ENCODE results near the gene LRCH3.

LRCH3 gene

DNA sequence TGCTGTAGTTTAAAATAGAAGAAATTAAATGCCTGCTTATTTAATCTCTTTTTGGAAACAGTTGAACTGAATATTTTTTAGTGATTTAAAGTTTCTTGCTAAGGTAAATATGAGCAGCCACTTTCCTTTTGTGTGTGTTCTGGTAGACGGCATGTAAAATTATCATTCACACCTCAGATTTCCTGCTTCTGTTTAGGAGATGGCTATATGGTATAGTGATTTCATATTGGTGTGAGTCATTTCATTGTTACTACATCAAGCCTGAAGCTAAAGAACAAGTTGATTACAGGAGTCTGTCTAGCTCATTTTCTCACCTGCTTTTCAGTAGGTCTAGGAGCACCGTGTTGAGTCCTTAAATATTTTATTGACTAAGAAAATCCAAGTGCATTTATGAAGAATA, 2.2 kb downstream of the LRCH3 start:
- DNase-seq, result peak; percentile 47

DNA sequence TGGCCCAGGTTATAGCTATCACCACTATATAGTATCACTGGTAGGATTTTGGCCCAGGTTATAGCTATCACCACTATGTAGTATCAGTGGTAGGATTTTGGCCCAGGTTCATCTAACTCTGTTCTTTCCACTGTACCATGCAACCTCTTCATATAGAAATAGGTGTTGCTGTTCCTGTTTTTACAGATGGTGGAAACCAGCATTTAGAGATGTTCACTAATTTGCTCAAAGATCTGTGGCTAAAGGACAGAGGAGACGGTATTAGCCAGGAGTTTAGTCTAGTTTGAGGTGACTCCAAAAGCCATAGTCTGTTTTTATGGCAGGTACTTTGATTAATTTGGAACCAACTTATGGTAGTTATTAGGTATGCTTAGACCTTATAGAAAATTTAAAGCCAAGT, 3.1 kb downstream of the LRCH3 start:
- no peak for DNase-seq

GRCh38 chr3:197795200-197795599, 4.1 kb downstream of the LRCH3 start:
- DNase-seq, result no peak

DNA sequence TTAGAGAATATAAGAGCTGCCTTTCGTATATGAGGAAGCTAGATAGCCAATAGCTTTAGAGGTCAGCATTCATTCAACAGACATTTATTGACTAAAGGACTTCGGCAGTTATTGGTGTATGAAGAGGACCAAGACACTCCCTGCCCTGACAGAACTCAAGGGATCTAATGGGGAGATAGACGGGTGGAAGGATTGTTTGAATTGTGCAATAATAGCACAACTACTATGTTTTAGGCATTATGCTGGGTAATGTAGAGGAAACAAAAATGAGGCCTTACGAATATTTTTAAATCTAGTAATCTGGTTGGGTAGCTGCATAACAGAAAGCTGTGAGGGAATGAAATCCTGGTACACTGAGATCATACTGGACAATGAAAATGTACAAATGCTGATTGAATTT, 5.0 kb downstream of the LRCH3 start:
- no peak for DNase-seq

- no peak for DNase-seq
Measured at GRCh38 chr3:197798863-197799262, 7.8 kb downstream of the LRCH3 start.

GRCh38 chr3:197800379-197800778, 9.3 kb downstream of the LRCH3 start:
- DNase-seq, result no peak

DNA sequence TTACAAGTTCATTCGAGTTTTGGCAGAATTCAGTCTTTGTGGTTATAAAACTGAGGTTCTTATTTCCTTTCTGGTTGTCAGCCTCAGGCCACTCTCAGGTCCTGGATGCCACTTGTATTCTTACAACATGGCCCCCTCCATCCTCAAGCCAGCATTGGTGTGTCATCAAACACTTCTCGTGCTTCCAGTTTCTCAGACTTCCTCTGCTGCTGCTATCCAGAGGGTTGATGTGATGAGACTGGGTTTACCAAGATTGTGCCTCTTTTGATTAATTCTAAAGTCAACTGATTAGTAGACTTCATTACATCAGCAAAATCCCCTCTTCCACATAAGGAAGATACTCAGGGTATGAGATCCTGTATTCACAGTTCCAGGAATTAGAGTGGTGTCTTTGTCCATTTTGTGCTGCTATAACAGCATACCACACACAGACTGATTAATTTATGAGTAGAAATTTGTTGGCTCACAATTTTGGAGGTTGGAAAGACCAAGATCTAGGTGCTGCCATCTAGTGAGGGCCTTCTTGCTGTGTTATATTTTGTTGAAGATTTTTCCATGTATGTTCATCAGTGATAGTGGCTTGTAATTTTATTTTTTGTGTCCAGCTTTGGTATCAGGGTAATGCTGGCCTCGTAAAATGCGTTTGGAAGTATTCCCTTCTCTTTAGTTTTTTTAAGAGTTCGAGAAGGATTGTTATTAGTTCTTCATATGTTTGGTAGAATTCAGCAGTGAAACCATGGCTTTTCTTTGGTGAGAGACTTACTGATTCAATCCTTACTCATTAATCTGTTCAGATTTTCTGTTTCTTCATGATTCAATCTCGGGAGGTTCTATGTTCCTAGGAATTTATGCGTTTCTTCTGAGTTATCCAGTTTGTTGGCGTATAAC, 11.1 kb downstream of the LRCH3 start:
- peak; percentile 55 for DNase-seq

DNA sequence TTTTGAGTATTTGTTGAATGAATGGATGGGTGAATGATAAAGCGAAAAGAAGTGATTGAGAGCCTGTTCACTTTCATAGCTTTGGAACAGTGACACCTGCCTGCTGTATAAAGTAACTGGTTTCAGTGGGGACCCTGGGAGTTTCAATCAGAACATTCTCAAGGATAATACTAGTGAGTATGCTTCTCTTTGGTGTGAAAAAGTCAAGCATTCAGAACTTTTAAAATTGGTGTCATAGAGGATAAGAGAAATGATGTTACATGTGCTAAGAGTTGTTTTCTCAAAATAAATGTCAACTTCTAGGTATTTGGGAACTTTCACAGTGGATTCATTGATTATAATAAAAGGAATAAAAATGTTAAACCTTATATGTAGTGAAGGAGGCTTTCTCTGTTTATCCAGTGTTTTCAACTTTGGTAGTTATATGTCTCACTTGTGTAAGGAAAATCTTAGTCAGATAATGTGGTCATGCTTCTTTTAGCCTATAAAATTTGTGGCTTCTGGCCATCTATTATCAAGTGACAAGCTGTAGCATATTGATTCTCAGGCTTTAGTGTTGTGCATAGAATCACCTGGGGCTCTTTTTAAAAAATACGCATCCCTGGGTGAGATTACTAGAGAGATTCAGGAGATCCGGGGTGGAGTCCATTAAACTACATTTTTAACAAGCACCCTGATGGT, 11.9 kb downstream of the LRCH3 start:
- DNase-seq, result no peak

- no peak for DNase-seq
Measured at GRCh38 chr3:197804511-197804910, 13.5 kb downstream of the LRCH3 start.

DNA sequence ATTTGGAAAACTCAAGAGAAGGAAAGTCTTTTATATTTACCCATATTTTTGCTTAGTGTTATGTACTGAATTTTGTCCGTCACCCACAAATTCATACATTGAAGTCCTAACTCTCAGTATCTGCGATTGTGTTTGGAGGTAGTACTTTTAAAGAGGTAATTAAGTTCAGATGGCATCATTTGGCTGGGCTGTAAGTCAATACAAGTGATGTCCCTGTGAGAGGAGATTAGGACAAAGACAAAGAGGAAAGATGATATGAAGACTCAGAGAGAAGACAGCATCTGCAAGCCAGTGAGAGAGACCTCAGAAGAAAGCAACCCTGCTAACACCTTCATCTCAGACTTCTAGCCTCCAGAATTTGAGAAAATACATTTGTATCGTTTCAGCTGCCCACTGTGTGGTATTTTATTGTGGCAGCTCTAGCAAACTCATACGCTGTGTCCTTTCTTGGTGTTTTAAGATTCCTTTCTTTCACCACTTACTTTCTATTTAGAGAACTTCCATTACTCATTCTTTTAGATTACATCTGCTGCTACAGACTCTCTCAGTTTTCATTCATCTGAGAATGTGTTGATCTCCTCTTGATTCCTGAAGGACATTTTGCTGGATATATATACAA, 17.0 kb downstream of the LRCH3 start:
- no peak for DNase-seq

DNA sequence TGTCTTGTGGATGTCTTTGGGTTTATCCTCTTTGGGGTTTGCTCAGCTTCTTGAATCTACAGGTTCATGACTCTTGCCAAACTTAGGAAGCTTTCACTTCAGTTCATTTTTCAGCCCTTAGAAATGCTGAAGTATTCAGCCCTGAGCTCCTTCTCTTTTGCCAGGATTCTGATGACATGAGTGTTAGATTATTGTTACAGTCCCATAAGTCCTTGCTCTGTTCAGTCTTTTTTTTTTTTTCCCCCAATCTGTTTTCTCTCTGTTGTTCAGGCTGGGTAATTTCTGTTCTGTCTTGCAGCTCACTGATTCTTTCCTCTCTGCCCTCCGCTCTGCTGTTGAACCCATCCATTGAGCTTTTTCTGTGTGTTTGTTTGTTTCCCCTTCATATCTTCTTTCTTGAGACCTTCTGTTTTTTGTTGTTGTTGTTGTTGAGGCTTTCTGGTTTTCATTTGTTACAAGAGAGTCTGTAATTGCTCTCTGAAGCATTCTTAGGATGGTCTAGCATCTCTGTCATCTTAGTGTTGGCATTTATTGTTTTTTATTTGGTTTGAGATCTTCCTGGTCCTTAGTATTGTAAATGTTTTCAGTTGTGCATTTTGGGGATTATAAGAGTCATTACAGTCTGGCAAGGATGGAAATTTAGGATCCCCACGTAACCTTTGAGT, 18.4 kb downstream of the LRCH3 start:
- no peak for DNase-seq

DNA sequence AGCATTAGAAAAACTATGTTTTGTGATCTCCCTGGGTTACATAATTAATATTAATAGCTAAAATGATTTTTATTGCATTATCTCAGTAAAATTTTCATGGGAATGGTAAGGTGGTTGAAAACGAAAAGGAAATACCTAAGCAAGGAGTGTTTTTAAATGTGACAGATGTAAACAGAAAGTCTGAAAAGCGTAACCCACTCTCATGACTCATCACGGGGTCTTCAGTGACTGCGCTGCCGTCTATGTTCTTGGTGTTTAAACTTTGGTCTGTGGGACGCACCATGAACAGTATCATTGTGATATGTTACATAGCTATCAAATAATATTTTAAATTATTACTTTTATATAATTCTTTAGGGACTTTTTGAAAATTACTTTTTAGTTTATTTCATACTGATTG, 19.8 kb downstream of the LRCH3 start:
- DNase-seq, result no peak

GRCh38 chr3:197811343-197811742, 20.3 kb downstream of the LRCH3 start:
- DNase-seq, result no peak

DNA sequence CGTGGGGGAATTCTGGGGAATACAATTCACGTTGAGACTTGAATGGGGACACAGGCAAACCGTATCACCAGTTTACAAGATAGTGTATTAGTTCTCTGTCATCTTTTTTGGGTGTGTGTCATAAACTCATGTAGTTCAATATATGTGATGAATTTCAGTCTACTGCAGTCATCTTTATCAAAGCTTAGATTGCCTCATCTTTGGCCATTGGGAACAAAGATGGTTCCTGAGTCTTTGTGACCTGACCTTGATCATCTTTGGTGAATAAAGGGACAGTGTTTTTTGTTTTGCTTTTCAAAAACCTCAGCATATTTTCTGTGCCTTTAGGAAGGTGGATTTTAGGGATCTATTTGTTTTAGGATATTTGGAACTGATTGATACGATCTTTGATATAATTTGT, 23.3 kb downstream of the LRCH3 start:
- DNase-seq, result no peak

GRCh38 chr3:197820550-197821335, 29.7 kb downstream of the LRCH3 start:
- no peak for DNase-seq

- DNase-seq, result no peak
Measured at GRCh38 chr3:197829397-197830045, 38.5 kb downstream of the LRCH3 start.

- DNase-seq, result no peak
Measured at GRCh38 chr3:197830308-197830966, 39.4 kb downstream of the LRCH3 start.

DNA sequence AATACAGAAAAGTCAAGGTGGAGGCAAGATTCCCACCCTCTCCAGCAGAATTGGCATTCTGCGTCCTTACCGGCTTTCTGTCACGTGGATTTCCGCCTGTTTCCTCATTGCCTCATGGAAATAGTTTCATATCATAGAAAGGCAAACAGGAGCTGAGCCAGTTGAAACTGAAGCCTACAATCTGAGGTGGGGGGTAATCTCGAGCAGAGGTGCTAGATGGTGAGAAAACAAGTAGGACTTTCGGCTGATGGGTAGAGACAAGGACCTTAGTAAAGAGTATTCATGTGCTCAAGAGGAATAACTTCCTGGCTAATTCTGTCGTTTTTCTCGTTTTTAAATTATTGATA, 39.9 kb downstream of the LRCH3 start:
- DNase-seq, result no peak

DNA sequence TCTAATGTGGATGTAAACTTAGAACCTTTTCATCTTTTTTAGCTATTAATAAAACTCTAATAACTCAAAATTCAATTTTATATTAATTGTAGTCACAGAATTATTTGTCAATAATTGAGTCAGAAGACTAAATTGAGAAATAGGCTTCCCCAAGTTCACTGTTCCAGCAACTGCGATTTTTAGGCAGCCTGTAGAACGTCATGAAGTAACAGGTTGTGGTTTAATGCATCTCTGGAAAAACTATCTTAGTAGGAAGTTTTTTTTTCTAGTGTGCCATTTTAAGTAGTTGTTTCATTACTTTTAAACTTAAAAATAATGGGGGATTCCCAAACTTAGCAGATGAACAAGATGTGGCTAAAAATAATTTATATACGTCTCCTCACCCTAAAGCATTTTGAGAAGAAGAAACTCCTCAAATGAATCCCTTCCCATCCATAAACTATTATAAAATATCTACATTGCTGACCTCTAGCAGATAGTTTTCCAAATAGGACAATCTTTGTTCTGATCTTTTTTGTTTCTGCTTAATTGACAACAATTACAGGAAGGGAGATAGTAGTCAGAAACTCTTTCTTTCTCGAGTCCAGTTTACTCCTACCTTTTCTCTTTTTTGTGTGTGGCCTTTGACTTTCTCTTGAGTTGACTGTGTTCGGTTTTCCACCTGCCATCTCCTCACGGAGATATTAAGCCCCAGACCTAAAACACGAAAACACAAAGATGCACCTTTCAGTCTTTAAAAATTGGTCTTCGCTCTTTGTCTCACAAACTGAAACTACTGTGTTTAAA, 43.1 kb downstream of the LRCH3 start:
- no peak for DNase-seq

- DNase-seq, result no peak
Measured at GRCh38 chr3:197835509-197835908, 44.5 kb downstream of the LRCH3 start.

- no peak for DNase-seq
Measured at GRCh38 chr3:197836244-197836643, 45.2 kb downstream of the LRCH3 start.
